Activated CD8-positive, alpha-beta T cell treated with anti-CD3 and anti-CD28 coated beads for 36 hours (primary cell): ENCODE measurements around the gene PIK3R6. TPM values are rescaled to one million over a fixed set of nuclear protein-coding genes. Genes with fewer than 3 reads are reported as not detected.

Experiments used
- ATAC-seq: fragments of 200-7000 bp; cut with Tn5 transposase; one replicate; pipeline ENCODE4 v1.10.0; 2021; ENCODE audit warnings: mild to moderate bottlenecking, moderate library complexity
- CTCF ChIA-PET: fragments of 350-600 bp; sonication (Branson Sonifier 250); formaldehyde crosslinking; loops from one replicate; lab custom pipeline; 2021; ENCODE audit warnings: antibody characterized with exemption; lab: Charles Lee
- POLR2A ChIA-PET: fragments of 350-600 bp; sonication (Branson Sonifier 250); formaldehyde crosslinking; loops from one replicate; lab custom pipeline; 2021; ENCODE audit warnings: antibody characterized with exemption; lab: Charles Lee
- DNase-seq: peaks from one replicate; pipeline ENCODE4 v3.0.0-alpha.2; 2020
- H3K27ac Mint-ChIP-seq: one replicate; pipeline ENCODE4 v1.8.0; 2021; ENCODE audit warnings: mild to moderate bottlenecking, mixed read lengths
- H3K27me3 Mint-ChIP-seq: one replicate; pipeline ENCODE4 v1.8.0; 2021; ENCODE audit warnings: mixed read lengths
- H3K36me3 Mint-ChIP-seq: one replicate; pipeline ENCODE4 v1.8.0; 2021; ENCODE audit warnings: low read depth, mixed read lengths
- H3K4me1 Mint-ChIP-seq: one replicate; pipeline ENCODE4 v1.8.0; 2021; ENCODE audit warnings: low read depth, mixed read lengths
- H3K4me3 Mint-ChIP-seq: one replicate; pipeline ENCODE4 v1.8.0; 2021; ENCODE audit warnings: mild to moderate bottlenecking, moderate library complexity, mixed read lengths
- H3K9me3 Mint-ChIP-seq: one replicate; pipeline ENCODE4 v1.8.0; 2021; ENCODE audit warnings: mixed read lengths
- CTCF ChIP-seq: fragments of 200-600 bp; IDR thresholded peaks from one replicate; pipeline ENCODE4 v1.8.0; 2022; ENCODE audit warnings: antibody characterized with exemption, mild to moderate bottlenecking
- intact Hi-C: fragments of 100-400 bp; cut with micrococcal nuclease; formaldehyde crosslinking; loops from one replicate; pipeline ENCODE4 v1.10.0; 2022
- total RNA-seq, 2 experiments: library from RNA; stranded (reverse); gene quantifications; one replicate each; pipeline ENCODE4 v1.2.3, GENCODE V29; 2021

PIK3R6 gene
- total RNA-seq = 1 to 10 TPM; 3.8 to 3.9 TPM

GRCh38 chr17:8867361-8867981, at the start of gene PIK3R6:
PIK3R6 (minus strand) TSS chr17:8867674; CDS start chr17:8849794, 17,880 bp downstream.
- POLR2A ChIA-PET = interaction anchor here (1.1 to 1.4 kb wide), 3 partner anchors 9 to 78 kb away, joined by 3 to 5 read pairs (median 4); no protein-coding TSS in a partner anchor
- H3K27me3 Mint-ChIP-seq = no peaks in the 10 kb centered on the region
- intact Hi-C loops = no loop called here
- peak within 1 kb of the TSS; percentile 74 for H3K4me3 Mint-ChIP-seq
- peak within 1 kb of the TSS; percentile 61 for H3K27ac Mint-ChIP-seq
- no peaks in the 10 kb centered on the region for H3K36me3 Mint-ChIP-seq
- no peaks in the 10 kb centered on the region for H3K9me3 Mint-ChIP-seq
- no peak for TF ChIP-seq CTCF
- DNase-seq (no peak), ATAC-seq (peak; percentile 57)
- CTCF ChIA-PET = interaction anchor here (0.8 to 1.9 kb wide), 4 partner anchors 28 to 131 kb away, joined by 3 to 10 read pairs (median 4); no protein-coding TSS in a partner anchor
- peaks cover 29% of the 10 kb centered on the region for H3K4me1 Mint-ChIP-seq

- ChIA-PET POLR2A (interaction anchor here (1.1 to 4.8 kb wide), 6 partner anchors 9 to 84 kb away, joined by 3 to 38 read pairs (median 5); no protein-coding TSS in a partner anchor), CTCF (interaction anchor here (2.4 kb wide), 1 partner anchor 21 kb away, joined by 8 read pairs; no protein-coding TSS in a partner anchor)
- no peak overlapping the region for H3K4me3 Mint-ChIP-seq
These were observed 49.0 kb upstream of the PIK3R6 start for GRCh38 chr17:8916466-8916865.

GRCh38 chr17:8914554-8914953, 47.1 kb upstream of the PIK3R6 start:
- CTCF ChIA-PET = interaction anchor here (2.4 to 3.0 kb wide), 2 partner anchors 19 to 84 kb away, joined by 8 to 9 read pairs; no protein-coding TSS in a partner anchor
- DNase-seq (no peak), ATAC-seq (no peak)
- TF ChIP-seq CTCF = no peak
- Mint-ChIP-seq H3K4me3 (no peak overlapping the region), H3K36me3 (peaks cover 40% of the 10 kb centered on the region), H3K27me3 (no peaks in the 10 kb centered on the region), H3K9me3 (peaks cover 15% of the 10 kb centered on the region), H3K4me1 (peaks cover 37% of the 10 kb centered on the region), H3K27ac (no peak overlapping the region)
- POLR2A ChIA-PET = interaction anchor here (1.0 to 4.8 kb wide), 2 partner anchors 12 to 14 kb away, joined by 3 to 38 read pairs; no protein-coding TSS in a partner anchor
- intact Hi-C loops = no loop called here

More at GRCh38 chr17:8916466-8916865, 49.0 kb upstream of the PIK3R6 start:
- Mint-ChIP-seq H3K27me3 (no peaks in the 10 kb centered on the region), H3K36me3 (peaks cover 41% of the 10 kb centered on the region), H3K9me3 (peaks cover 16% of the 10 kb centered on the region), H3K27ac (peak overlapping the region; percentile 76), H3K4me1 (peaks cover 44% of the 10 kb centered on the region)
- ATAC-seq = no peak
- DNase-seq = no peak
- no peak for TF ChIP-seq CTCF
- intact Hi-C loops = no loop called here

- ChIA-PET POLR2A (interaction anchor here (0.6 to 4.8 kb wide), 3 partner anchors 13 to 58 kb away, joined by 3 to 38 read pairs (median 3); no protein-coding TSS in a partner anchor), CTCF (interaction anchor here (1.2 to 3.0 kb wide), 3 partner anchors 19 to 84 kb away, joined by 3 to 9 read pairs (median 4); no protein-coding TSS in a partner anchor)
- intact Hi-C loops = no loop called here
- Mint-ChIP-seq H3K27me3 (no peaks in the 10 kb centered on the region), H3K9me3 (peaks cover 11% of the 10 kb centered on the region), H3K27ac (no peak overlapping the region), H3K36me3 (peaks cover 36% of the 10 kb centered on the region), H3K4me3 (no peak overlapping the region), H3K4me1 (peaks cover 30% of the 10 kb centered on the region)
- no peak for TF ChIP-seq CTCF
- DNase-seq (no peak), ATAC-seq (no peak)
These were observed 46.4 kb upstream of the PIK3R6 start for GRCh38 chr17:8913879-8914278.
